Smooth muscle cell (in vitro differentiated cells): ENCODE results near the gene ETNK2. TPM values are rescaled to one million over a fixed set of nuclear protein-coding genes. Genes with fewer than 3 reads are reported as not detected.

Experiments
- DNase-seq: peaks from one replicate; lab custom pipeline; 2025; ENCODE audit not compliant: unreplicated experiment; lab: John Stamatoyannopoulos, UW
- H2AFZ ChIP-seq: fragments of 200-600 bp; sonication (generic); 2 replicates; pipeline ENCODE4 v1.6.0; 2016; ENCODE audit warnings: antibody characterized with exemption, low read depth, mild to moderate bottlenecking
- H3F3A ChIP-seq: fragments of 200-600 bp; sonication (generic); 2 replicates; pipeline ENCODE4 v1.6.0; 2017; ENCODE audit warnings: antibody characterized with exemption, low read depth
- H3K27ac ChIP-seq: fragments of 200-600 bp; sonication (generic); 2 replicates; pipeline ENCODE4 v1.5.1; 2016; ENCODE audit warnings: low read depth, mild to moderate bottlenecking
- H3K27me3 ChIP-seq: fragments of 200-600 bp; sonication (generic); 2 replicates; pipeline ENCODE4 v1.6.1; 2016; ENCODE audit warnings: low read depth, mild to moderate bottlenecking
- H3K36me3 ChIP-seq: fragments of 200-600 bp; sonication (generic); 2 replicates; pipeline ENCODE4 v1.5.1; 2016; ENCODE audit warnings: low read depth
- H3K4me1 ChIP-seq: fragments of 200-600 bp; sonication (generic); 2 replicates; pipeline ENCODE4 v1.5.1; 2016; ENCODE audit warnings: low read depth
- H3K4me2 ChIP-seq: fragments of 200-600 bp; sonication (generic); 2 replicates; pipeline ENCODE4 v1.6.0; 2016; ENCODE audit warnings: mild to moderate bottlenecking
- H3K4me3 ChIP-seq: fragments of 200-600 bp; sonication (generic); 2 replicates; pipeline ENCODE4 v1.5.1; 2016; ENCODE audit warnings: mild to moderate bottlenecking
- H3K79me2 ChIP-seq: fragments of 200-600 bp; sonication (generic); 2 replicates; pipeline ENCODE4 v1.6.0; 2016; ENCODE audit warnings: low read depth, mild to moderate bottlenecking
- H3K9ac ChIP-seq: fragments of 200-600 bp; sonication (generic); 2 replicates; pipeline ENCODE4 v1.6.0; 2016; ENCODE audit warnings: low read depth
- H3K9me3 ChIP-seq: fragments of 200-600 bp; sonication (generic); replicated peaks from 2 replicates; pipeline ENCODE4 v1.5.1; 2016; ENCODE audit warnings: low read depth
- H4K20me1 ChIP-seq: fragments of 200-600 bp; sonication (generic); 2 replicates; pipeline ENCODE4 v1.6.0; 2016; ENCODE audit warnings: low read depth
- CTCF ChIP-seq: fragments of 200-600 bp; sonication (generic); IDR thresholded peaks from 2 replicates; pipeline ENCODE4 v1.5.1; 2017; ENCODE audit warnings: borderline replicate concordance, mild to moderate bottlenecking, antibody characterized with exemption; ENCODE audit not compliant: insufficient read depth, poor library complexity, severe bottlenecking
- WGBS: methylation state at CpG from one replicate; pipeline ENCODE4 v1.1.7; 2016; ENCODE audit warnings: low lambda C conversion rate; 5-methylcytosine and 5-hydroxymethylcytosine counted together
- polyA plus RNA-seq: library from polyadenylated mRNA; unstranded; fragments of >200 nt; fragmentation: Nextera tagmentation; extraction: Ambion mirVana; gene quantifications from 2 replicates; pipeline ENCODE4 v1.2.1, GENCODE V29; 2016
- total RNA-seq: library from RNA; depleted of rRNA; stranded (reverse); fragments of >200 nt; gene quantifications from 2 replicates; pipeline ENCODE4 v1.2.3, GENCODE V29; 2014

ETNK2 gene
- total and polyA plus RNA-seq, 2 experiments from 2014 or later: 8.9 to 21.4 TPM

- Histone ChIP-seq H3K27ac (no peak overlapping the region), H3K4me1 (peaks cover 12% of the 10 kb centered on the region), H3K9ac (no peak overlapping the region), H3F3A (no peaks in the 10 kb centered on the region), H3K36me3 (no peaks in the 10 kb centered on the region), H3K9me3 (no peaks in the 10 kb centered on the region), H4K20me1 (no peaks in the 10 kb centered on the region), H3K4me3 (no peak overlapping the region), H3K27me3 (no peaks in the 10 kb centered on the region), H3K4me2 (no peak overlapping the region), H2AFZ (no peak overlapping the region), H3K79me2 (peaks cover 5% of the 10 kb centered on the region)
- 93% methylated on average over 3 of the region's 3 CpGs for WGBS
- DNase-seq: no peak
- no peak for TF ChIP-seq CTCF
Measured at GRCh38 chr1:204096931-204097330, 54.9 kb downstream of the ETNK2 start.

- no peak for DNase-seq
- no peak overlapping the region for H3K27ac ChIP-seq
- no peaks in the 10 kb centered on the region for H3F3A ChIP-seq
- H3K9ac ChIP-seq: no peak overlapping the region
- no peak overlapping the region for H2AFZ ChIP-seq
- peaks cover 5% of the 10 kb centered on the region for H3K79me2 ChIP-seq
- H3K9me3 ChIP-seq: no peaks in the 10 kb centered on the region
- no peaks in the 10 kb centered on the region for H3K27me3 ChIP-seq
- H3K4me3 ChIP-seq: no peak overlapping the region
- H3K4me2 ChIP-seq: no peak overlapping the region
- no peaks in the 10 kb centered on the region for H3K36me3 ChIP-seq
- H4K20me1 ChIP-seq: no peaks in the 10 kb centered on the region
- TF ChIP-seq CTCF: no peak
- H3K4me1 ChIP-seq: peaks cover 18% of the 10 kb centered on the region
- 82% methylated on average over 15 of the region's 15 CpGs for WGBS
Measured at GRCh38 chr1:204094856-204095634, 56.8 kb downstream of the ETNK2 start.

- no peak overlapping the region for H3K9ac ChIP-seq
- no peak overlapping the region for H3K4me3 ChIP-seq
- H4K20me1 ChIP-seq: no peaks in the 10 kb centered on the region
- H2AFZ ChIP-seq: no peak overlapping the region
- no peak for DNase-seq
- TF ChIP-seq CTCF: no peak
- H3K4me1 ChIP-seq: peaks cover 18% of the 10 kb centered on the region
- H3K36me3 ChIP-seq: no peaks in the 10 kb centered on the region
- H3K27me3 ChIP-seq: no peaks in the 10 kb centered on the region
- no peaks in the 10 kb centered on the region for H3F3A ChIP-seq
- no peak overlapping the region for H3K4me2 ChIP-seq
- no peaks in the 10 kb centered on the region for H3K9me3 ChIP-seq
- H3K79me2 ChIP-seq: peaks cover 3% of the 10 kb centered on the region
- H3K27ac ChIP-seq: no peak overlapping the region
- WGBS: 61% methylated on average over 6 of the region's 6 CpGs
Measured at GRCh38 chr1:204094313-204094729, 57.5 kb downstream of the ETNK2 start.

- Histone ChIP-seq H3K27ac (no peak overlapping the region), H3K4me2 (no peak overlapping the region), H3K27me3 (no peaks in the 10 kb centered on the region), H3K9me3 (no peaks in the 10 kb centered on the region), H3F3A (no peaks in the 10 kb centered on the region), H3K9ac (no peak overlapping the region), H3K4me3 (no peak overlapping the region), H2AFZ (no peak overlapping the region), H3K79me2 (no peaks in the 10 kb centered on the region), H4K20me1 (no peaks in the 10 kb centered on the region), H3K36me3 (no peaks in the 10 kb centered on the region), H3K4me1 (peaks cover 22% of the 10 kb centered on the region)
- no peak for TF ChIP-seq CTCF
- DNase-seq: no peak
- WGBS: 63% methylated on average over 2 of the region's 2 CpGs
Measured at GRCh38 chr1:204093781-204094180, 58.1 kb downstream of the ETNK2 start.
